ENCODE data around the gene LRRC7.

LRRC7 gene

DNA sequence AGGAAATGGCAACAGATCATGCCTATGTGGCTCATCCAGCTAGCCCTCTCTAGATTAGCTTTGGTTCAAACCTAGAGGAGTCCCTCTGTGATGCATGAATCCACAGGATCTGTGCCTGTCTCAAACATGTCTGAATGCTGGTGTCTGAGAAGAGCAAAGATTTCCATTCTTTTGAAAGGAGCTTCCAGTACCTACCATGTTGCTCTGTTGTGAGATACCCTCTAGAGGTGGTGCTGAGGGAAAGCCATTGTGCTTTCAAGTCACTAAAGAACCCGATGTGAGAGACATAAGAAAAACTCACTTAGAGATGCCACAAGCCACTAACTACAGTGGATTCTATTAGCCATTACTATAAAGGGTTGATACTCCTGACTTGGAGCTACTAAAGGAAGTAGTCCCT lies 534.1 kb downstream of the LRRC7 start:
- TF ChIP-seq, protein P1, sequence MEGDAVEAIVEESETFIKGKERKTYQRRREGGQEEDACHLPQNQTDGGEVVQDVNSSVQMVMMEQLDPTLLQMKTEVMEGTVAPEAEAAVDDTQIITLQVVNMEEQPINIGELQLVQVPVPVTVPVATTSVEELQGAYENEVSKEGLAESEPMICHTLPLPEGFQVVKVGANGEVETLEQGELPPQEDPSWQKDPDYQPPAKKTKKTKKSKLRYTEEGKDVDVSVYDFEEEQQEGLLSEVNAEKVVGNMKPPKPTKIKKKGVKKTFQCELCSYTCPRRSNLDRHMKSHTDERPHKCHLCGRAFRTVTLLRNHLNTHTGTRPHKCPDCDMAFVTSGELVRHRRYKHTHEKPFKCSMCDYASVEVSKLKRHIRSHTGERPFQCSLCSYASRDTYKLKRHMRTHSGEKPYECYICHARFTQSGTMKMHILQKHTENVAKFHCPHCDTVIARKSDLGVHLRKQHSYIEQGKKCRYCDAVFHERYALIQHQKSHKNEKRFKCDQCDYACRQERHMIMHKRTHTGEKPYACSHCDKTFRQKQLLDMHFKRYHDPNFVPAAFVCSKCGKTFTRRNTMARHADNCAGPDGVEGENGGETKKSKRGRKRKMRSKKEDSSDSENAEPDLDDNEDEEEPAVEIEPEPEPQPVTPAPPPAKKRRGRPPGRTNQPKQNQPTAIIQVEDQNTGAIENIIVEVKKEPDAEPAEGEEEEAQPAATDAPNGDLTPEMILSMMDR (IDR thresholded peaks at IDR 0.05; ENCODE audit: low read depth, low read length): no peak

DNA sequence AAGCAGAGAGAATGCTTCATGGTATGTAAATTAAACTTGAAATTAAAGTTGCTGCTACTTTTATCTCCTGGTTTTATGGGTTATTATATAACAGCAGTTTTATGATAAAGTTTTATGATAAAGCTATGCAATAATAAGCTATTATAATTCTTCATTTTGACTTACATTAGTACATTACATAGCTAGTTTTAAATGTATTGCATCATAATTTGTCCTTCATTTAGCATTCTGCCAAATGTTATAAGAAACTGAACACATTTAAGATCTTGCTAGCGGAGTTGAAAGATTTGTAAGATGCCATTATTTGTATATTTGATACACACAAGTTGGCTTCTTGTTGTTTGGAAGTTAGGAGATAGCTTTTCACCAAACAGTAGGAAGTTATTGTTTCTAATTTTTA lies 536.0 kb downstream of the LRRC7 start:
- TF ChIP-seq, protein P1 (IDR thresholded peaks at IDR 0.05; ENCODE audit: low read depth, low read length): no peak
- no peak for DNase-seq (ENCODE audit: extremely low read depth, low read depth)

More for the DNA sequence above, 534.1 kb downstream of the LRRC7 start:
- DNase-seq (ENCODE audit: extremely low read depth, low read depth): no peak

DNA sequence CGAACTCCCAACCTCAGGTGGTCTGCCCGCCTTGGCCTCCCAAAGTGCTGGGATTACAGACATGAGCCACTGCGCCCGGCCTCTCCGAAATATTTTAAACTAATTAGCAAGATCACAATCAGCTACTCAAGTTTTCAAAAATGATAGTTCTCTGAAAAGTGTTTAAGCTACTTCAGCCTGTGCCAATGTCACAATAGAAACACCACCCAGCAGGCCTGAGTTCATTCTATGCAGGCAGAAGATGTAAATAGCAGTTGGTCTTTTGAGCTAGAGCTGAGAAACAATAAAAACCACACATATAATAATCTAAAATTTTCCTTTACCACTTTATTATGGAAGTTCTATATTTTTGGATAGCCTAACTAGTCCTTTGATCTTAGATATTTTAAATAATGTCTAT lies 541.5 kb downstream of the LRRC7 start:
- no peak for DNase-seq (ENCODE audit: extremely low read depth, low read depth)
- TF ChIP-seq, protein P1 (IDR thresholded peaks at IDR 0.05; ENCODE audit: low read depth, low read length): no peak

DNA sequence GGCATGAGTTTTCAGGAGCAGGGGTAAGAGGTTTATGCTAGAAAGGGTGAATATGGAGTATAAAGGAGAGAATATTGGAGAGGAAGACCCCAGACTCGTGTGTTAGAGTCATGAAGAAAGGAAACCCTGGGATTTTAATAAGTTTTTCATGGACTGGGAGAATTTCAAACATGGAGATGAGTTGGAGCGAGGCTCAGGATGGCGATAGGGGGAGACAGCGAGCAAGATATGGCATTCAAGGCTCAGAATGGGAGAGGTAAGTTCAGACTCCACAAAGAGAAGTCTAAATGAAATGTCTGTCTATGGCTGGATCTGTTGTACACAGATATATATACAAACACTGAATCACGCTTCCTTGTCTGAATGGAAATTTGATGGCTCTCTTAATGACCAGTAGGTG lies 545.1 kb downstream of the LRRC7 start:
- DNase-seq (ENCODE audit: extremely low read depth, low read depth): no peak
- TF ChIP-seq, protein P1 (IDR thresholded peaks at IDR 0.05; ENCODE audit: low read depth, low read length): no peak

DNA sequence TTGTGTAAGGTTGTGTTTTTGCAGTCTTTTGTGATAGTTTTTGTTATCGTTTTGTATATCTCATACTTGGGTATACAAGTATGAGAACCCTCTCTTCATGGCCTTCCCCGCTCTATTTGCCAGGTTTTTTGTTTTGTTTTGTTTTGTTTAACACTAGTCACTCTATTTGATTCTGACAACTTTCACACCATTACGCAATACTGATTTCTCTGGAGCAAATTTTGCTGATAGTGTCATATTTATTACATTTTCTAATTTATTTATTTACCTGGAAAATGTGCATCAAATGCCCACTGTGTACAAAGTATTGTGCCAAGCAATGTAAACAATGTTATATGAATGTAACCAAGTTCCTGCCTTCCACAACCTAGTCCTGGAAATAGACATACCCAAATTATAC lies 547.6 kb downstream of the LRRC7 start:
- DNase-seq (ENCODE audit: extremely low read depth, low read depth): no peak
- TF ChIP-seq, protein P1 (IDR thresholded peaks at IDR 0.05; ENCODE audit: low read depth, low read length): no peak

DNA sequence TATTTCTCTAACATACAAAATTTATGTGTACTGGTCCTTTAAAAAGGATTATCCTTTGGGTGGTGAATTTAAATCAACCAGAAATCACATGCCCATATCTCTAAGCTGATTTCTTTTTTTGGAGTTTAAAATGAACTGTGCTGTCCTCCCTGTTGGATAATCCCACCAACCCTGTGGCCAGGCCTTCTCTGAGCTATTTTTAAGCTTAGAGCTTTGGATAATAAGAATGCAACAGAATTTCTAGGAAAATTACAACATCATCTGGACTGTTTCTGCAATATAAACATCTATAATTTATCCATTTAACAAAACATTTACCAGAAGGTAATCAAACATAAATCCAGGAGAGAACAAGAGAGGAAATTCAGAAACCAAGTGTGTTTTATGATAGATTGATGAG lies 549.3 kb downstream of the LRRC7 start:
- TF ChIP-seq, protein P1 (IDR thresholded peaks at IDR 0.05; ENCODE audit: low read depth, low read length): no peak
- DNase-seq (ENCODE audit: extremely low read depth, low read depth): no peak

DNA sequence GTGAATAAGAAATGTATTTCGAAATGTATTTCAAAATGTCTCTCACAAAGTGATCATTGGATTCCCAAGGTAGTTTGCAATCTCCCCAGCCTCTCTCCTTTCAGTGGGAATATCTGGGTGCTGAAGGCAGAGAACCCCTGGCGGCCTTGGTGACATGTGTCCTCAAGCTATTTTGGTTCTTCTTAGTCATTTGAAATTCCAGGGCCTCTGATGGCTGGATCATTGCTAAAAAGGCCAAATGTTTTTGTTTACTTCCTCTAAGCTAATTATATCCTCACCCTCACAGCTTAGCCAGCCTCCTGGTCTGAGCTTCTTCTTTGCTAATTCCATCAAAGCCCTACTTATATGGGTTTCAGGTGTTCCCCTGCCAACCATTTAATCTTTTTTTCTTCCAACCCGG lies 566.4 kb downstream of the LRRC7 start:
- TF ChIP-seq, protein P1 (IDR thresholded peaks at IDR 0.05; ENCODE audit: low read depth, low read length): no peak
- DNase-seq (ENCODE audit: extremely low read depth, low read depth): no peak

Measured in AG09319 (cell line).